Progenitor cell of endocrine pancreas (in vitro differentiated cells): Measurements from ENCODE around the gene MYH15. TPM values are rescaled to one million over a fixed set of nuclear protein-coding genes. Genes with fewer than 3 reads are reported as not detected.

Experiments used
- DNase-seq: peaks from one replicate; pipeline ENCODE4 v3.0.0; 2021; ENCODE audit warnings: low spot score; ENCODE audit not compliant: unreplicated experiment
- H3K27ac Mint-ChIP-seq: 2 replicates; pipeline ENCODE4 v1.8.0; 2021; ENCODE audit warnings: mild to moderate bottlenecking, moderate library complexity, mixed read lengths
- H3K27me3 Mint-ChIP-seq: 2 replicates; pipeline ENCODE4 v1.8.0; 2021; ENCODE audit warnings: mixed read lengths
- H3K36me3 Mint-ChIP-seq: 2 replicates; pipeline ENCODE4 v1.8.0; 2022; ENCODE audit warnings: mixed read lengths; ENCODE audit not compliant: insufficient read depth
- H3K4me1 Mint-ChIP-seq: 2 replicates; pipeline ENCODE4 v1.8.0; 2021; ENCODE audit warnings: low read depth, mixed read lengths
- H3K4me3 Mint-ChIP-seq: 2 replicates; pipeline ENCODE4 v1.8.0; 2021; ENCODE audit warnings: low read depth, mild to moderate bottlenecking, moderate library complexity, mixed read lengths
- H3K9me3 Mint-ChIP-seq: 2 replicates; pipeline ENCODE4 v1.8.0; 2021; ENCODE audit warnings: low read depth, mixed read lengths
- total RNA-seq: library from RNA; stranded (reverse); gene quantifications from 2 replicates; pipeline ENCODE4 v1.2.1, GENCODE V29; 2021
- TF ChIP-seq, protein P1 (sequence below): fragments of 200-600 bp; sonication (generic); IDR thresholded peaks from one replicate; pipeline ENCODE4 v1.5.0; 2021; ENCODE audit warnings: antibody characterized with exemption, mild to moderate bottlenecking; ENCODE audit not compliant: unreplicated experiment

MYH15 gene
- total RNA-seq, 1 donor from 2014 or later: 0.96 TPM

DNA sequence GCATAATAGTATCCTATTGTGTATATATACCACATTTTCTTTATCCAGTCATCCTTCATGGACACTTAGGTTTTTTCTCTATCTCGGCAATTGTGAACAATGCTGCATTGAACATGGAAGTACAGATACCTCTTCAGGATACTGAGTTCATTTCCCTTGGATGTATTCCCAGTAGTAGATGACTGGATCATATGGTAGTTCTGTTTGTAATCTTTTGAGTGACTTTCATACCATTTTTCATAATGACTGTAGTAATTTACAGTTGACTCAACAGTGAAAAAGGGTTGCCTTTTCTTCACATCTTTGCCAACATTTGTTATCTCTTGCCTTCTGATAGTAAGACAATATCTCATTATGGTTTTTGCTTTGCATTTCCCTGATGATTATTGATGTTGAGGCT lies 21.8 kb downstream of the MYH15 start:
- Mint-ChIP-seq H3K4me3 (no peak overlapping the region), H3K27me3 (no peaks in the 10 kb centered on the region), H3K36me3 (no peaks in the 10 kb centered on the region), H3K9me3 (no peaks in the 10 kb centered on the region), H3K27ac (no peak overlapping the region), H3K4me1 (peaks cover 13% of the 10 kb centered on the region)
- TF ChIP-seq, protein P1, sequence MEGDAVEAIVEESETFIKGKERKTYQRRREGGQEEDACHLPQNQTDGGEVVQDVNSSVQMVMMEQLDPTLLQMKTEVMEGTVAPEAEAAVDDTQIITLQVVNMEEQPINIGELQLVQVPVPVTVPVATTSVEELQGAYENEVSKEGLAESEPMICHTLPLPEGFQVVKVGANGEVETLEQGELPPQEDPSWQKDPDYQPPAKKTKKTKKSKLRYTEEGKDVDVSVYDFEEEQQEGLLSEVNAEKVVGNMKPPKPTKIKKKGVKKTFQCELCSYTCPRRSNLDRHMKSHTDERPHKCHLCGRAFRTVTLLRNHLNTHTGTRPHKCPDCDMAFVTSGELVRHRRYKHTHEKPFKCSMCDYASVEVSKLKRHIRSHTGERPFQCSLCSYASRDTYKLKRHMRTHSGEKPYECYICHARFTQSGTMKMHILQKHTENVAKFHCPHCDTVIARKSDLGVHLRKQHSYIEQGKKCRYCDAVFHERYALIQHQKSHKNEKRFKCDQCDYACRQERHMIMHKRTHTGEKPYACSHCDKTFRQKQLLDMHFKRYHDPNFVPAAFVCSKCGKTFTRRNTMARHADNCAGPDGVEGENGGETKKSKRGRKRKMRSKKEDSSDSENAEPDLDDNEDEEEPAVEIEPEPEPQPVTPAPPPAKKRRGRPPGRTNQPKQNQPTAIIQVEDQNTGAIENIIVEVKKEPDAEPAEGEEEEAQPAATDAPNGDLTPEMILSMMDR: no peak
- no peak for DNase-seq

DNA sequence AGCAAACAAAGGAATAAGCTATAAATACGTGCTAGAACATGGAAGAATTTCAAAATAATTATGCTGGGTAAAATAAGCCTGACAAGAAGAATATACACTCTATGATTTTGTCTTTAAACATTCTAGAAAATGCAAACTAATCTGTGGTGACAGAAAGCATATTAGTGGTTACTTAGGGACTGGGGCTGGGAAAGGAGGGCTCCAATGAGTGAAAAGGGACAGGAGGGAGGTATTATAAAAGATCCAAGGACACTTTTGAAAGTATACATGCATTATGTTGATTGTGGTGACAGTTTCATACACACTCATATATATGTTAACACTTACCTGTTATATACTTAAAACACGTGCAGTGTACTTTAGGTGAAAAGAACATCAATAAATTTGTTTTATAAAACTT lies 23.0 kb downstream of the MYH15 start:
- no peaks in the 10 kb centered on the region for H3K9me3 Mint-ChIP-seq
- peaks cover 13% of the 10 kb centered on the region for H3K4me1 Mint-ChIP-seq
- H3K4me3 Mint-ChIP-seq: no peak overlapping the region
- DNase-seq: no peak
- TF ChIP-seq, protein P1: no peak
- no peak overlapping the region for H3K27ac Mint-ChIP-seq
- no peaks in the 10 kb centered on the region for H3K36me3 Mint-ChIP-seq
- no peaks in the 10 kb centered on the region for H3K27me3 Mint-ChIP-seq

DNA sequence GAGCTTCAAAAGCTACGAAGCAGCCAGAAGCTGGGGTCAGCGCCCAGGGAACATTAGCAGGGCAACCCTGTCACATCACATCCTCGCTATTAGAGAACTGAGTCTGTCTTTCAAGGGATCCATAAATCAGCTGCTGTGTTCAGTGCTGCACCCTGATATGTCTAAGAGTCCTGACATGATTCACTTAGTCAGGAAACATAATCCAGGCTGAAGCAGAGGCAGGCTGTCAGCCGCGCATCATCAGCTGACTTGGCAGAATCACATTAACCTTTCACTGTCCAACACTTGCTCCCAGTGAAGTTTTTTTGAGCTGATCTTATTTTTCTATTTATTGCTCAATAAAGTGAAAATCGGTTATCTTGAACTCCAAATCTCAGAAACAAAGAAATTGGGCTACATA lies 23.5 kb downstream of the MYH15 start:
- TF ChIP-seq, protein P1: no peak
- no peaks in the 10 kb centered on the region for H3K27me3 Mint-ChIP-seq
- no peak overlapping the region for H3K27ac Mint-ChIP-seq
- DNase-seq: no peak
- no peaks in the 10 kb centered on the region for H3K9me3 Mint-ChIP-seq
- H3K4me1 Mint-ChIP-seq: peaks cover 13% of the 10 kb centered on the region
- no peaks in the 10 kb centered on the region for H3K36me3 Mint-ChIP-seq
- H3K4me3 Mint-ChIP-seq: no peak overlapping the region

DNA sequence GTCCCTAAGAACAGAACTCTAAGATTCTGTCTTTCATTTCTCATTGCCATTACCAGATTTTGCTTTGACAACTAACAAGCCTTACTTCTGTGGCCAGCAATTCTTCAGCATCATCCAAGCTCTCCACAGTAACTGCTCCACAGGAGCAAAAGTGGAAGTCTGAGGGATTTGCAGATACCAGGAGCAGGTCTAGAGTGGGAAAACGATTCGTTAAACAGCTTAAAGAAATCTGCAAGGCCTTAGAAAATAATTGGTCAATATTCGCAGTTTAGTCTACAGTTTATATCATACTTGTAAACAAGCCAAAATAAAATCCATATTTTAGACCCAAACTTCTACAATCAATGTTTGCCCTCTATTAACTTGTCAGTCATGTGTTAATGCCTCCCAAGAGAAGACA lies 24.1 kb downstream of the MYH15 start:
- DNase-seq: no peak
- Mint-ChIP-seq H3K36me3 (no peaks in the 10 kb centered on the region), H3K27ac (no peak overlapping the region), H3K9me3 (no peaks in the 10 kb centered on the region), H3K4me3 (no peak overlapping the region), H3K4me1 (peaks cover 13% of the 10 kb centered on the region), H3K27me3 (no peaks in the 10 kb centered on the region)
- TF ChIP-seq, protein P1: no peak

DNA sequence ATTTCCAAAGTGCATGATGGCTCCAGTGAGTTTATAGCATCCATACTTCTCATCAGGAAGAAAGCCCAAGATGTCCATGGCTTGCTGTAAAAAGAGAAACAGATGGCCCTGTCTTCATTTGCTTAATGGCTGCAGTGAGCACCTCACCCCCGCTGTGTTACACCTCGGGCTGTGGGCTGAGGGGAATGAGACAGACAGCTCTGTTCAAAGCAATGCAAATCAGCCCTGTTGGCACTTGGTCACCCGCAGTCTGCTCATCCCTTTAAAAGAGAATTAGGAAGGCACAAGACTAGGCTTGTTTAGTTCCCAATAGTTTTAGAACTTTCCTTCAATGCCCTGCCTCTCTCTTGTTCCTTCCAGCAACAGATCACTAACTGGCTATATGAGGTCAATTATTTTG lies 25.2 kb downstream of the MYH15 start:
- H3K9me3 Mint-ChIP-seq: no peaks in the 10 kb centered on the region
- no peak overlapping the region for H3K27ac Mint-ChIP-seq
- no peak overlapping the region for H3K4me3 Mint-ChIP-seq
- H3K4me1 Mint-ChIP-seq: peaks cover 13% of the 10 kb centered on the region
- DNase-seq: no peak
- H3K27me3 Mint-ChIP-seq: no peaks in the 10 kb centered on the region
- TF ChIP-seq, protein P1: no peak
- H3K36me3 Mint-ChIP-seq: no peaks in the 10 kb centered on the region
